Tracheal epithelial cell (primary cell): ENCODE measurements around the gene LRFN2. TPM values are rescaled to one million over a fixed set of nuclear protein-coding genes. Genes with fewer than 3 reads are reported as not detected.

Source experiments
- total RNA-seq: library from RNA; depleted of rRNA; stranded (reverse); fragments of >200 nt; gene quantifications from 2 replicates; pipeline ENCODE4 v1.2.1, GENCODE V29; 2014

The LRFN2 gene
- total RNA-seq, result not detected in 2 replicates

DNA sequence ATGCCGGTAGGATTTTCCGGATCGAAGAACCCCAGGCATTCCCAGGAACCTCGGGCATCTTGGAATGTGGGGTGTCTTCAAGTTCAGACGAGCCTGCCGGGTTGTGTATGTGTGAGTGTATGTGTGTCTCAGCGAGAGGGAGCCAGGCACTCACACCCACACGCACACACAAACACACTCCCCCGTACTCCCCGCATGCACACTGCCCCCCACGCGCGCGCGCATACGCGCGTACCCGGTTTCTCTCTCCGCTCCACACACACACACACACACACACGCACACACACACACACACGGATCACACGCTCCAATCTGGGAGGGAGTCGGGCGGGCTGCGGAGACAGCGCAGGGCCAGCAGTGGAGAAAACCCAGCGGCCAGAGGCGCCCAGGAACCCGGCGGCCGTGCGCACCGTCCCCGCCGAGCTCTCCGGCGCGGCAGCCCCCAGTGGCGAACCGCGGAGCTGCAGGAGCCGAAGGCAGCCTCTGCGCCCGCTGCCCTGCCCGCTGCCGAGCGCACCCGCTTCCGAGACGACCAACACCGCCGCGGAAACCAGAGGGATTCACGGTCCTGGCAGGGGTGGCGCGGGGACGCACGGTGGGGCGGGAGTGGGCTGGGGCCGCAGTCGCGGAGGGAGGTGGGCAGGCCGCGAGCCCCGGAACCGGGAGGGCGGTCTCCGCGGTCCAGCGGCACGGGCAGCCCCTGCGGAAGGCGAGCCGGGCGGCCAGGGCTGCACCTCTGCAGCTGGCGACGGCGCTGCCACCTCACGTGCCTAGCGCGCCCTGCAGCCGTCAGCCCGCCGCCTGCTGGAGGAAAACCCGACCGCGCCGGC is at the start of gene LRFN2:
Gene LRFN2, minus strand, starts transcription at position 125 of the 830 bp plus-strand sequence.

